Glutamatergic neuron (in vitro differentiated cells): Measurements from ENCODE around the gene MLXIP. TPM values are rescaled to one million over a fixed set of nuclear protein-coding genes. Genes with fewer than 3 reads are reported as not detected.

Source experiments
- DNase-seq: peaks from one replicate; pipeline ENCODE4 v3.0.0; 2022
- H3K27ac Mint-ChIP-seq: one replicate; pipeline ENCODE4 v1.8.0; 2020; ENCODE audit warnings: mild to moderate bottlenecking, mixed read lengths, inconsistent platforms; ENCODE audit not compliant: unreplicated experiment
- H3K27me3 Mint-ChIP-seq: one replicate; pipeline ENCODE4 v1.8.0; 2020; ENCODE audit warnings: mild to moderate bottlenecking, moderate library complexity, mixed read lengths, inconsistent platforms; ENCODE audit not compliant: unreplicated experiment
- H3K36me3 Mint-ChIP-seq: one replicate; pipeline ENCODE4 v1.8.0; 2020; ENCODE audit warnings: mild to moderate bottlenecking, mixed read lengths, inconsistent platforms; ENCODE audit not compliant: unreplicated experiment
- H3K4me1 Mint-ChIP-seq: one replicate; pipeline ENCODE4 v1.8.0; 2020; ENCODE audit warnings: mild to moderate bottlenecking, low read depth, mixed read lengths, inconsistent platforms; ENCODE audit not compliant: unreplicated experiment
- H3K4me3 Mint-ChIP-seq: one replicate; pipeline ENCODE4 v1.8.0; 2020; ENCODE audit warnings: mild to moderate bottlenecking, mixed read lengths, inconsistent platforms; ENCODE audit not compliant: unreplicated experiment
- H3K9me3 Mint-ChIP-seq: one replicate; pipeline ENCODE4 v1.8.0; 2020; ENCODE audit warnings: mild to moderate bottlenecking, moderate library complexity, mixed read lengths, inconsistent platforms; ENCODE audit not compliant: unreplicated experiment
- total RNA-seq: library from RNA; stranded (reverse); fragmentation: NEBNext Ultra II Directional; extraction: Animal tissue kit (Norgen Biotek cat#: 25700); gene quantifications from one replicate; pipeline ENCODE4 v1.2.1, GENCODE V29; 2021; ENCODE audit not compliant: unreplicated experiment
- TF ChIP-seq, protein P1 (sequence below): fragments of 200-600 bp; sonication (generic); IDR thresholded peaks from one replicate; pipeline ENCODE4 v1.5.0; 2021; ENCODE audit not compliant: partially characterized antibody, unreplicated experiment

Gene MLXIP
- total RNA-seq, 1 donor from 2014 or later = 120 TPM

DNA sequence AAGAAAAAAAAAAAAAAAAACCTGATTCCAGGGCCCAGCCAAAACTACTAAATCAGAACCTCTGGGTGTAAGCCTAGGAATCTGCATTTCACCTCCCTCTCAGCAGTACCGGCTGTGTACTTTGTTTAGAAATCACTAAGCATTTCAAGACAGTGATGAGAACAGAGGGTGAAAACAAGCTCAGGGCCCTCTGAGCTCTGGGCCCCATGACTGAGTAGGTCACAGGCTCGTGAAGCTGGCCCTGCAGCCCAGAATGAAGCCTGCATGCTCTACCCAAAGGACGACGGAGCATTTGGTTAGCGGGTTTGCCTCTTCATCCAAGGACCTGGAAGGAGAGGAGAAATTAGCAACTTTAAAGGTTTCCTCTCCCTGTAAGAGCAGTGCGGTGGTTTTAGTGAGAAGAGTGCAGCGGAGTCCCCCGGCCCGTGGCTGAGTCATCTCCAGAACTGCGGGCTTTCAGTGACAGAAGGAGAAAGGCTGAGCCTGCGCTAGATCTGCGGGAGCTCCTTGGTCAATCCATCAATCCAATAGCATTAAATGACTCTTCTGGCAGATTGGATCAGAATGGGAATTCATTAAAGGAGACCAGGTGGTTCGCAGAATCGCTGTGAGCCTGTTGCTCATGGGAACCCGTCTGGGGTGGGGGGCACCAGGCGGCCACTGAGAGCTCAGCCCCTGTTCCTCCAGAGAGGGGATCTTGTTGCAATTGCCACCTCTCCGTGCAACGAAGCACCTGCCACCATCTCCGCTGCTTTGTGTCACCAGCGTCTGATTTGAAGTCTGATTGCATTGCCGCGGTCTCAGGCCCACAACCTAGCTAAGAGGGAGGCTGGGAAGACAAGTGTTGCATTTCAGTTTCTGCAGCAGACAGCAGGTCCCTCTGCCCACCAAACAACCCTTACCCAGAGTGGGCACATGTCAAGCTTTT, 88.1 kb downstream of the MLXIP start:
- Mint-ChIP-seq H3K4me3 (no peak overlapping the region), H3K4me1 (peaks cover 6% of the 10 kb centered on the region), H3K36me3 (no peaks in the 10 kb centered on the region), H3K27me3 (no peaks in the 10 kb centered on the region), H3K9me3 (peaks cover 3% of the 10 kb centered on the region), H3K27ac (peak overlapping the region; percentile 56)
- DNase-seq = peak; percentile 44
- TF ChIP-seq, protein P1, sequence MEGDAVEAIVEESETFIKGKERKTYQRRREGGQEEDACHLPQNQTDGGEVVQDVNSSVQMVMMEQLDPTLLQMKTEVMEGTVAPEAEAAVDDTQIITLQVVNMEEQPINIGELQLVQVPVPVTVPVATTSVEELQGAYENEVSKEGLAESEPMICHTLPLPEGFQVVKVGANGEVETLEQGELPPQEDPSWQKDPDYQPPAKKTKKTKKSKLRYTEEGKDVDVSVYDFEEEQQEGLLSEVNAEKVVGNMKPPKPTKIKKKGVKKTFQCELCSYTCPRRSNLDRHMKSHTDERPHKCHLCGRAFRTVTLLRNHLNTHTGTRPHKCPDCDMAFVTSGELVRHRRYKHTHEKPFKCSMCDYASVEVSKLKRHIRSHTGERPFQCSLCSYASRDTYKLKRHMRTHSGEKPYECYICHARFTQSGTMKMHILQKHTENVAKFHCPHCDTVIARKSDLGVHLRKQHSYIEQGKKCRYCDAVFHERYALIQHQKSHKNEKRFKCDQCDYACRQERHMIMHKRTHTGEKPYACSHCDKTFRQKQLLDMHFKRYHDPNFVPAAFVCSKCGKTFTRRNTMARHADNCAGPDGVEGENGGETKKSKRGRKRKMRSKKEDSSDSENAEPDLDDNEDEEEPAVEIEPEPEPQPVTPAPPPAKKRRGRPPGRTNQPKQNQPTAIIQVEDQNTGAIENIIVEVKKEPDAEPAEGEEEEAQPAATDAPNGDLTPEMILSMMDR = no peak

DNA sequence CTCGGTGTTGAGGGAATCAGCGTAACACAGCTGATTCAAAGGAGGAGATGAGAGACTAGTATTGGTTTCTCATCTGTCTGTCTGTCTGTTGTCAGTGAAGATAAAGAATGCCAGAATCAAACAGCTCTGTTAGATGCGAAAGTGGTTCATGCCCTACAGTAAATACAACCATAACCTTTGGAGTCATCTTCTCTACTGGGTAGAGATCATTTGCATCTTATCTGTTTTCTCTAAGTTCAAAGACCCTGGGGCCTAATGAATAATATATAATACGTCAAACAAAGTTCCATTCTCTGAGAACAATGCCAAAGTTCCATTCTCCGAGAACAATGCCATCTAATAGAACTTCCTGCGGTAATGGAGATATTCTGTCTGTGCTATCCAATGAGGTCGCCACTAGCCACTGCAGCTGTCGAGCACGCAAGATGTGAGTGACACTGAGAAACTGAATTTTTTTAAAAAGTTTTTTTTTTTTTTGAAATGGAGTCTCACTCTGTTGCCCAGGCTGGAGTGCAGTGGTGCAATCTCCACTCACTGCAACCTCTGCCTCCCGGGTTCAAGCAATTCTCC, 88.9 kb downstream of the MLXIP start:
- Mint-ChIP-seq H3K27me3 (no peaks in the 10 kb centered on the region), H3K36me3 (no peaks in the 10 kb centered on the region), H3K9me3 (peaks cover 3% of the 10 kb centered on the region), H3K27ac (peak overlapping the region; percentile 56), H3K4me3 (no peak overlapping the region), H3K4me1 (peaks cover 6% of the 10 kb centered on the region)
- no peak for DNase-seq
- TF ChIP-seq, protein P1 = no peak

DNA sequence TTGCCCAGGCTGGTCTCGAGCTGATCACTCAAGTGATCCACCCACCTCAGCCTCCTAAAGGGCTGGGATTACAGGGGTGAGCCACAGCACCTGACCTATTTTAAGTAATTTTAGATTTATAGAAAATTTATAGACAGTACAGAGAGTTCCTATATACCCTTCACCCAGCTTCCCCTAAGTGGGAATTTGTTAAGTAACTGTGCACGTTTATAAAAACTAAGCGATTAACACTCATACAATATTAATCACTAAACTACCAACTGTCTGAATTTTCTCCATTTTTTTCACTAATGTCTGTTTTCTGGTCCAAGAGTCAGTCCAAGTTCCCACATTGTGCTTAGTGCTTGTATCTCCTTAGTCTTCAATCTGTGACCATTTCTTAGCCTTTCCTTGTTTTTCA, 89.9 kb downstream of the MLXIP start:
- no peak for DNase-seq
- Mint-ChIP-seq H3K4me3 (no peak overlapping the region), H3K36me3 (no peaks in the 10 kb centered on the region), H3K27me3 (no peaks in the 10 kb centered on the region), H3K27ac (no peak overlapping the region), H3K4me1 (peaks cover 6% of the 10 kb centered on the region), H3K9me3 (peaks cover 3% of the 10 kb centered on the region)
- TF ChIP-seq, protein P1 = no peak

DNA sequence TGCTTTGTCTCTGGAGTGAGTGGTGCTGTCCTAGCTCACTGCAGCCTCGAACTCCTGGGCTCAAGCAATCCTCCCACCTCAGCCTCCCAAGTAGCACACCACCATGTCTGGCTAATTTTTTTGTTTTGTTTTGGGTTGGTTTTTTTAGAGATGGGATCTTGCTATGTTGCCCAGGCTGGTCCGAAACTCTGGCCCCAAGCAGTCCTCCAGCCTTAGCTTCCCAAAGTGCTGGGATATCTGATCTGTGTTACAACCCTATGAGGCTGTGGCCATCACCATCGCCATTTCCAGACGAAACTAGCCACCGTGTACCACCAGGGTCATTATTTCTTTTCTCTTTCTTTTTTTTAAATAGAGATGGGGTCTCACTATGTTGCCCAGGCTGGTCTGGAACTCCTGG, 92.8 kb downstream of the MLXIP start:
- TF ChIP-seq, protein P1 = no peak
- H3K4me1 Mint-ChIP-seq = peaks cover 6% of the 10 kb centered on the region
- no peak for DNase-seq
- peaks cover 3% of the 10 kb centered on the region for H3K27me3 Mint-ChIP-seq
- no peaks in the 10 kb centered on the region for H3K36me3 Mint-ChIP-seq
- peaks cover 3% of the 10 kb centered on the region for H3K9me3 Mint-ChIP-seq
- H3K27ac Mint-ChIP-seq = no peak overlapping the region
- H3K4me3 Mint-ChIP-seq = no peak overlapping the region
